ENCODE data around the gene CD300LD.
"Not testable (repeated sequence)": the region's sequence is repeated elsewhere in the genome, so short reads cannot be mapped to it uniquely, and the experiment has no call there.

CD300LD gene

GRCh38 chr17:74592087-74592990 lies at the start of gene CD300LD:
CD300LD (minus strand) TSS chr17:74592283; CDS start chr17:74592202, 81 bp downstream.
- no peak within 1 kb of the TSS for H3K27ac Mint-ChIP-seq
- H3K4me3 Mint-ChIP-seq: no peak within 1 kb of the TSS
- no peaks in the 10 kb centered on the region for H3K4me1 Mint-ChIP-seq
- peaks cover 48% of the 10 kb centered on the region for H3K27me3 Mint-ChIP-seq (ENCODE audit: low read depth)
- no peaks in the 10 kb centered on the region for H3K9me3 Mint-ChIP-seq
- no peaks in the 10 kb centered on the region for H3K36me3 Mint-ChIP-seq (ENCODE audit: low read depth)
- TF ChIP-seq CTCF (IDR thresholded peaks at IDR 0.05; ENCODE audit: unreplicated experiment in 3 of 3): no peak

DNA sequence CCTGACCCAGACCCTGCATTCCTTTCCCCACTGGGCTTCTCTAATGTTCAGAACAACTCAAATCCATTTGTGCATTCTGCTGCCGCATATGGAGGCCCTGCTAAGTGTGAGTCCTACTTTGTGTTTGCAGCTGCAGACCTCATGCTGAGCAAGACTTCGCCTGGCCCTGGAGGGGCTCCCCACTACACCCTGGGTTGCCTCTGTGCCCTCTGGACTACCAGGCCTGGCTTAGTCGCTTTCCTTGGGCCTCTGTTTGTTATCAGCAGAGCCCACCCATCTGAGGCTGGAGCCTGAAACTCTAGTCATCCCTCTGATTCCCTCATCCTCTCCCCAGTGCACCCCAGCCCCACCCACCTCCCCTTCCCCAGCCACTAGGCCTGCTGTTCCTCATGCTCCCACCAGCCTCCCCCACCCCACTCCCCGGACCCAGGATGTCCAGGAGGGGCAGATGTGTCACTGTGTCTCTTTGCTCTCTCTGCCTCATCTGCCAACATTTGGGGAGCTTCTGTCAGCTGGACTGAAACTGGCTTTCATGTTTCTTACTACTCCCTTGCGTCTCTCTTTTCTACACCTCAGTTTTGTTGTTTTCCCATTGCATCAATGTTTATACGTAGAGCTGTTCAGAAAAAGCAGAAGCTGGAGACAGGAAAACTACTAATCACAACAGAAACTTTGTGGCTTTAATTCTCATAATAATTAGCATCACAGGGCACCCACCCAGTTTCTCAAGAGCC lies 49.3 kb upstream of the CD300LD start:
- Mint-ChIP-seq H3K27ac (no peak overlapping the region), H3K27me3 (ENCODE audit: low read depth) (peaks cover 19% of the 10 kb centered on the region), H3K4me3 (no peak overlapping the region), H3K36me3 (ENCODE audit: low read depth) (no peaks in the 10 kb centered on the region), H3K4me1 (no peaks in the 10 kb centered on the region), H3K9me3 (no peaks in the 10 kb centered on the region)
- no peak for TF ChIP-seq CTCF (IDR thresholded peaks at IDR 0.05; ENCODE audit: unreplicated experiment in 3 of 3)

- Mint-ChIP-seq H3K4me3 (no peak overlapping the region), H3K4me1 (peaks cover 4% of the 10 kb centered on the region), H3K36me3 (ENCODE audit: low read depth) (no peaks in the 10 kb centered on the region), H3K27ac (no peak overlapping the region), H3K27me3 (ENCODE audit: low read depth) (peaks cover 16% of the 10 kb centered on the region), H3K9me3 (no peaks in the 10 kb centered on the region)
- TF ChIP-seq CTCF (IDR thresholded peaks at IDR 0.05; ENCODE audit: unreplicated experiment in 3 of 3): no peak
Measured at GRCh38 chr17:74639704-74640151, 47.6 kb upstream of the CD300LD start.

- H3K27me3 Mint-ChIP-seq (ENCODE audit: low read depth): peaks cover 26% of the 10 kb centered on the region
- H3K36me3 Mint-ChIP-seq (ENCODE audit: low read depth): no peaks in the 10 kb centered on the region
- peaks cover 4% of the 10 kb centered on the region for H3K4me1 Mint-ChIP-seq
- no peak overlapping the region for H3K4me3 Mint-ChIP-seq
- TF ChIP-seq CTCF (IDR thresholded peaks at IDR 0.05; ENCODE audit: unreplicated experiment in 3 of 3): no peak
- H3K9me3 Mint-ChIP-seq: no peaks in the 10 kb centered on the region
- no peak overlapping the region for H3K27ac Mint-ChIP-seq
Measured at GRCh38 chr17:74637926-74638325, 45.8 kb upstream of the CD300LD start.

- H3K4me3 Mint-ChIP-seq: peak overlapping the region in 1 of 3 experiments; percentile 27
- TF ChIP-seq CTCF (IDR thresholded peaks at IDR 0.05; ENCODE audit: unreplicated experiment in 3 of 3): no peak
- no peaks in the 10 kb centered on the region for H3K36me3 Mint-ChIP-seq (ENCODE audit: low read depth)
- H3K4me1 Mint-ChIP-seq: peaks cover 5% of the 10 kb centered on the region
- peaks cover 32% of the 10 kb centered on the region for H3K27me3 Mint-ChIP-seq (ENCODE audit: low read depth)
- H3K9me3 Mint-ChIP-seq: no peaks in the 10 kb centered on the region
- no peak overlapping the region for H3K27ac Mint-ChIP-seq
Measured at GRCh38 chr17:74637265-74637664, 45.2 kb upstream of the CD300LD start.

- peak overlapping the region in 2 of 3 experiments; percentile 16 to 18 for H3K27ac Mint-ChIP-seq
- peaks cover 39% of the 10 kb centered on the region for H3K27me3 Mint-ChIP-seq (ENCODE audit: low read depth)
- not testable (repeated sequence) for H3K36me3 Mint-ChIP-seq (ENCODE audit: low read depth); H3K4me1 Mint-ChIP-seq; H3K4me3 Mint-ChIP-seq; H3K9me3 Mint-ChIP-seq
Measured at GRCh38 chr17:74636541-74637085, 44.5 kb upstream of the CD300LD start.
